GM12878 (cell line): Measurements from ENCODE around the gene LRRC26. TPM values are rescaled to one million over a fixed set of nuclear protein-coding genes. Genes with fewer than 3 reads are reported as not detected.
A peak's percentile ranks its signal among the peaks of the same experiment; 100 is the strongest.

Source experiments
- ATAC-seq: fragments of 200-7000 bp; cut with Tn5 transposase; 3 replicates; pipeline ENCODE4 v1.9.1; 2020; ENCODE audit warnings: mild to moderate bottlenecking, moderate library complexity
- BruUV-seq: library from RNA; stranded (reverse); fragments of 400-500 nt; replicated peaks from 2 replicates; lab custom pipeline; 2021; lab: Mats Ljungman, UMichigan
- CTCF ChIA-PET: fragments of 300-600 bp; sonication (Branson Sonifier 250); formaldehyde crosslinking; extraction: SDS; loops from one replicate; lab custom pipeline; 2021; ENCODE audit warnings: inconsistent platforms; lab: Yijun Ruan, JAX
- POLR2A ChIA-PET: fragments of 350-600 bp; formaldehyde crosslinking; extraction: SDS; loops from one replicate; lab custom pipeline; 2021; ENCODE audit warnings: inconsistent platforms; lab: Charles Lee
- RAD21 ChIA-PET: fragments of 300-600 bp; sonication (Branson Sonifier 250); formaldehyde crosslinking; loops from one replicate; lab custom pipeline; 2023; ENCODE audit warnings: antibody characterized with exemption; ENCODE audit not compliant: unreplicated experiment; lab: Charles Lee
- SMC1A ChIA-PET: fragments of 300-600 bp; sonication (Branson Sonifier 250); formaldehyde crosslinking; loops from one replicate; lab custom pipeline; 2023; ENCODE audit not compliant: unreplicated experiment, uncharacterized antibody; lab: Charles Lee
- DNase-seq: peaks from one replicate; pipeline ENCODE4 v3.0.0-alpha.2; 2011; ENCODE audit warnings: low read depth, low spot score
- FAIRE-seq: peaks from 3 replicates; lab custom pipeline; 2011; peaks lifted over from hg19 to GRCh38; lab: Jason Lieb, UNC
- H2AFZ ChIP-seq: 2 replicates; pipeline ENCODE4 v1.6.0; 2011; ENCODE audit warnings: low read depth, low read length, control low read depth; ENCODE audit not compliant: control insufficient read depth
- H3K27ac ChIP-seq: 2 replicates; pipeline ENCODE4 v1.5.1; 2011; ENCODE audit warnings: control low read depth; ENCODE audit not compliant: control insufficient read depth, insufficient read depth
- H3K27me3 ChIP-seq, 2 experiments: replicated peaks in 1 of 2; 2 replicates each; pipeline versions ENCODE4 v1.6.0 to v1.6.1; 2011; ENCODE audit warnings: low read length in 1 of 2; ENCODE audit not compliant: control insufficient read depth in 2 of 2, insufficient read depth in 2 of 2
- H3K36me3 ChIP-seq, 2 experiments: 2 replicates each; pipeline ENCODE4 v1.5.1; 2011; ENCODE audit warnings: low read length in 1 of 2; ENCODE audit not compliant: control insufficient read depth in 2 of 2, insufficient read depth in 2 of 2
- H3K4me1 ChIP-seq: 2 replicates; pipeline ENCODE4 v1.6.1; 2011; ENCODE audit warnings: mild to moderate bottlenecking, low read length, moderate library complexity, mixed read lengths; ENCODE audit not compliant: control insufficient read depth, insufficient read depth
- H3K4me2 ChIP-seq: 2 replicates; pipeline ENCODE4 v1.6.0; 2011; ENCODE audit warnings: control low read depth; ENCODE audit not compliant: control insufficient read depth, insufficient read depth
- H3K4me3 ChIP-seq: fragments of 200-600 bp; sonication (generic); 2 replicates; pipeline ENCODE4 v1.5.1; 2016
- H3K79me2 ChIP-seq: 2 replicates; pipeline ENCODE4 v1.6.0; 2011; ENCODE audit warnings: low read length; ENCODE audit not compliant: control insufficient read depth, insufficient read depth
- H3K9ac ChIP-seq: 2 replicates; pipeline ENCODE4 v1.8.0; 2011; ENCODE audit warnings: low read length, control low read depth, mixed read lengths; ENCODE audit not compliant: control insufficient read depth, insufficient read depth
- H3K9me3 ChIP-seq: replicated peaks from 3 replicates; pipeline ENCODE4 v1.5.1; 2011; ENCODE audit warnings: mild to moderate bottlenecking, low read length; ENCODE audit not compliant: control insufficient read depth, insufficient read depth
- H4K20me1 ChIP-seq: 2 replicates; pipeline ENCODE4 v1.6.0; 2011; ENCODE audit not compliant: control insufficient read depth, insufficient read depth
- DPF2 ChIP-seq: fragments of 450-650 bp; IDR thresholded peaks from 2 replicates; pipeline ENCODE4 v1.6.1; 2017; ENCODE audit warnings: mild to moderate bottlenecking
- HDGF ChIP-seq: fragments of 450-650 bp; IDR thresholded peaks from 2 replicates; pipeline ENCODE4 v1.6.1; 2016; ENCODE audit warnings: antibody characterized with exemption
- HSF1 ChIP-seq: fragments of 150-350 bp; IDR thresholded peaks from 2 replicates; pipeline ENCODE4 v1.6.1; 2014; ENCODE audit warnings: mild to moderate bottlenecking, low read depth, low read length
- IKZF1 ChIP-seq: fragments of 450-650 bp; conservative IDR thresholded peaks from 2 replicates; pipeline ENCODE4 v1.6.1; 2017; ENCODE audit warnings: antibody characterized with exemption, mild to moderate bottlenecking
- MEF2B ChIP-seq: fragments of 450-650 bp; IDR thresholded peaks from 2 replicates; pipeline ENCODE4 v1.6.1; 2018; ENCODE audit warnings: mild to moderate bottlenecking, moderate library complexity; ENCODE audit not compliant: partially characterized antibody, poor library complexity, severe bottlenecking
- NFIC ChIP-seq: IDR thresholded peaks from 2 replicates; pipeline ENCODE4 v1.6.1; 2012; ENCODE audit warnings: low read depth, mild to moderate bottlenecking, inconsistent platforms, low read length, moderate library complexity
- NR2C1 ChIP-seq: fragments of 450-650 bp; IDR thresholded peaks from 2 replicates; pipeline ENCODE4 v1.6.1; 2017; ENCODE audit warnings: antibody characterized with exemption, mild to moderate bottlenecking, moderate library complexity
- NR2F1 ChIP-seq: fragments of 450-650 bp; conservative IDR thresholded peaks from 2 replicates; pipeline ENCODE4 v1.6.1; 2017; ENCODE audit warnings: mild to moderate bottlenecking
- RELB ChIP-seq: fragments of 450-650 bp; IDR thresholded peaks from 2 replicates; pipeline ENCODE4 v1.6.1; 2017; ENCODE audit warnings: low read depth, mild to moderate bottlenecking, moderate library complexity
- RUNX3 ChIP-seq: IDR thresholded peaks from 2 replicates; pipeline ENCODE4 v1.6.1; 2012; ENCODE audit warnings: low read length, inconsistent platforms
- TCF3 ChIP-seq: IDR thresholded peaks from 2 replicates; pipeline ENCODE4 v1.6.1; 2012; ENCODE audit warnings: low read depth, mild to moderate bottlenecking, low read length, borderline replicate concordance; ENCODE audit not compliant: insufficient read depth
- TCF7 ChIP-seq: IDR thresholded peaks from 2 replicates; pipeline ENCODE4 v1.6.1; 2014; ENCODE audit warnings: antibody characterized with exemption, borderline replicate concordance
- ZNF622 ChIP-seq: fragments of 450-650 bp; IDR thresholded peaks from 2 replicates; pipeline ENCODE4 v1.6.1; 2017; ENCODE audit warnings: mild to moderate bottlenecking, inconsistent platforms
- WGBS: methylation state at CpG from one replicate; pipeline ENCODE4 v1.1.6; 2016; ENCODE audit warnings: low lambda C conversion rate; ENCODE audit not compliant: insufficient replicate concordance, insufficient coverage; ENCODE audit errors: missing lambda C conversion rate; 5-methylcytosine and 5-hydroxymethylcytosine counted together
- in situ Hi-C: fragments of 300-500 bp; cut with MboI; formaldehyde crosslinking; loops from 9 replicates; pipeline ENCODE4 v1.14.3; 2018; ENCODE audit warnings: mixed read lengths
- intact Hi-C: fragments of 100-400 bp; cut with micrococcal nuclease; formaldehyde crosslinking; loops from one replicate; pipeline ENCODE4 v1.14.2; 2022; ENCODE audit not compliant: unreplicated experiment
- polyA plus RNA-seq, 11 experiments: library from polyadenylated mRNA; depleted of rRNA in 4 of 11; unstranded in 6 of 11; stranded (reverse) in 5 of 11; fragments of >200 nt; fragmentation: Nextera tagmentation in 4 of 11; fragmentation: Illumina TruSeq in 1 of 11; extraction: Ambion mirVana in 4 of 11; extraction: Trizol in 1 of 11; gene quantifications; 1 replicate in 1 of 11; 2 replicates in 10 of 11; pipeline versions ENCODE4 v1.2.1 to v1.2.3, GENCODE V29; 2011 to 2016; ENCODE audit warnings: inconsistent platforms in 2 of 11, missing spikeins in 2 of 11, low read depth in 1 of 11
- total RNA-seq, 4 experiments: library from RNA; depleted of rRNA in 3 of 4; stranded (reverse); fragments of >200 nt in 3 of 4; fragmentation: Illumina TruSeq in 1 of 4; extraction: Trizol in 1 of 4; gene quantifications; 2 replicates each; pipeline versions ENCODE4 v1.2.1 to v1.2.3, GENCODE V29; 2013 to 2021
- TF ChIP-seq, protein P1 (sequence below): fragments of 450-650 bp; IDR thresholded peaks from 2 replicates; pipeline ENCODE4 v1.6.1; 2017; ENCODE audit warnings: mild to moderate bottlenecking, moderate library complexity

LRRC26 gene
- total and polyA plus RNA-seq, 10 of the 15 experiments (the other 5 are each of a cell fraction or from before 2014, with no cell fraction given), result 0.29 to 0.91 (median 0.64) TPM; not detected in 5

DNA sequence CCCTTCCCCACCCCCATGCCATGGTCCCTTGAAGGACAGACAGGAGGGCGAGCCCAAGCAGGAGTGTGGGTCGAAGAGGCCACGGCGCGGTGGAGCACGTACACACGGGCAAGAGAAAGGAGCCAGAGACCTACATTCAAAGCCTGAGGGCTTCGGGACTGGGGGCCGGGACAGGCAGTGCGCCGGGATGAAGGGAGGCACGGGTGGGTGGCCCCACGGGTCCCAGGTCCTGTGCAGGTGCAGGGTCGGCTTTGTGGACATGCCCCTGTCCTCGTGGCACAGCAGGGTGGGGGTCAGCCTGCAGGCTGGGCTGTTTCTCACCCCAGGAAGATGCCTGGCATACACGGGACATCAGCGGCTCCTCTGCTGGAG is 9.8 kb downstream of the LRRC26 start (continued):
- no peak for TF ChIP-seq TCF7
- no peak for TF ChIP-seq HSF1
- no peak for TF ChIP-seq TCF3

DNA sequence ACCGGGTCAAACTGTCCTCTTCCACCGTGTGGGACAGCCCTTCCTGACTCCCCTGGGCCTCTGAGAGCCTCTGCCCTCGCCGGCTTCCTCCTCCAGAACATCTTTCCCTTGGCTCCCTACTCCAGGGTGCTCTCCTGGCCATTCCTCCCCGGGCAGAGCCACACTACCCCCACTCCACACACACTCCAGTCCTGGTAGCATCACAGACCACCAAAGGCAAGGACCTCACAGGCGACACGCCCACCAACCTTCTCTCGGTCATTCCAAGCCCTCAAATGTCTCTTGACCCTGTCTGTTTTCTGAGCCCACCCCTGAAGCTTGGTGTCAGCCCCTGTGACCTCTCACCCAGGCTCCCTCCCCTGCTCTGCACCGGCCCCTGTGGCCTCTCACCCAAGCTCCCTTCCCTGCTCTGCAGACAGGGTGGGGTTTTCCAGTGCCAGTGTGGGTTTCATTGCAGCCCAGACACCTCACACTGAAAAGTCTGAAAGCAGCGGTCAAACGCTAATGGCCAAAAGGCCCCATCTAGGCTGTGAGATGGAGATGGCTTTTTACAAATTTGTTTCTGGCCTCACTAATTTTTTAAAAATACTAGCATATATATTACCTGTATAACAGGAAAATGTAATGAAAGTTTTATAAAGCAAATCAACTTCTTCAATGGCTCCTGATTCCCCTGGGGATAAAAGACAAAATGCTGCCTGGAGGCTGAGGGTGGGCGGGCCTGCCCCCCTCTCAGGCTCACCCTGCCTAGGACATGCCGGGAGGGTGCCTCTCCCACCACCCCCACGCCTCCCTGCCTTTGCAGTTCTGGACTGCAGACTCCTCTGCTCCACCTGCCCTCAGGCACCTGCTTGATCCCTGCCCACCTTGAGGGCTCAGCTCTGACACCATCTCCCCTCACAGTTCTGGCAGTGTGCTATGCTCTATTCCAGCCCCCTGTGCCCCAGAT is 10.5 kb downstream of the LRRC26 start:
- WGBS, result 25% methylated on average over 11 of the region's 14 CpGs
- CTCF ChIA-PET, result interaction anchor here (1.1 kb wide), 1 partner anchor 8 kb away, joined by 5 read pairs; no protein-coding TSS in a partner anchor
- RAD21 ChIA-PET, result interaction anchor here (0.5 to 1.6 kb wide), 4 partner anchors 8 to 32 kb away, joined by 3 to 11 read pairs (median 4); no protein-coding TSS in a partner anchor
- FAIRE-seq, result no peak
- no peaks in the 10 kb centered on the region for H3K27me3 ChIP-seq
- no TSS peak for BruUV-seq
- H3K4me2 ChIP-seq, result peak overlapping the region; percentile 39
- no peaks in the 10 kb centered on the region for H4K20me1 ChIP-seq
- intact Hi-C loops (no loop called here), in situ Hi-C loops (no loop called here)
- POLR2A ChIA-PET, result interaction anchor here (0.6 to 3.7 kb wide), 7 partner anchors 9 to 118 kb away, joined by 3 to 37 read pairs (median 6); partner anchors contain the start of genes ANAPC2, LRRC26, SSNA1 and TOR4A
- H3K4me1 ChIP-seq, result peaks cover 28% of the 10 kb centered on the region
- no peaks in the 10 kb centered on the region; the same call in 2 of the 3 replicates for H3K9me3 ChIP-seq
- no peak overlapping the region for H3K27ac ChIP-seq
- ATAC-seq, result peak; percentile 80
- no peak overlapping the region for H3K4me3 ChIP-seq
- H2AFZ ChIP-seq, result no peak overlapping the region
- SMC1A ChIA-PET, result interaction anchor here (0.6 kb wide), 1 partner anchor 9 kb away, joined by 4 read pairs; no protein-coding TSS in a partner anchor
- H3K79me2 ChIP-seq, result no peaks in the 10 kb centered on the region
- no peak overlapping the region for H3K9ac ChIP-seq
- no peak for DNase-seq
- H3K36me3 ChIP-seq, result no peaks in the 10 kb centered on the region
- peak; percentile 85 for TF ChIP-seq MEF2B
- TF ChIP-seq, protein P1, sequence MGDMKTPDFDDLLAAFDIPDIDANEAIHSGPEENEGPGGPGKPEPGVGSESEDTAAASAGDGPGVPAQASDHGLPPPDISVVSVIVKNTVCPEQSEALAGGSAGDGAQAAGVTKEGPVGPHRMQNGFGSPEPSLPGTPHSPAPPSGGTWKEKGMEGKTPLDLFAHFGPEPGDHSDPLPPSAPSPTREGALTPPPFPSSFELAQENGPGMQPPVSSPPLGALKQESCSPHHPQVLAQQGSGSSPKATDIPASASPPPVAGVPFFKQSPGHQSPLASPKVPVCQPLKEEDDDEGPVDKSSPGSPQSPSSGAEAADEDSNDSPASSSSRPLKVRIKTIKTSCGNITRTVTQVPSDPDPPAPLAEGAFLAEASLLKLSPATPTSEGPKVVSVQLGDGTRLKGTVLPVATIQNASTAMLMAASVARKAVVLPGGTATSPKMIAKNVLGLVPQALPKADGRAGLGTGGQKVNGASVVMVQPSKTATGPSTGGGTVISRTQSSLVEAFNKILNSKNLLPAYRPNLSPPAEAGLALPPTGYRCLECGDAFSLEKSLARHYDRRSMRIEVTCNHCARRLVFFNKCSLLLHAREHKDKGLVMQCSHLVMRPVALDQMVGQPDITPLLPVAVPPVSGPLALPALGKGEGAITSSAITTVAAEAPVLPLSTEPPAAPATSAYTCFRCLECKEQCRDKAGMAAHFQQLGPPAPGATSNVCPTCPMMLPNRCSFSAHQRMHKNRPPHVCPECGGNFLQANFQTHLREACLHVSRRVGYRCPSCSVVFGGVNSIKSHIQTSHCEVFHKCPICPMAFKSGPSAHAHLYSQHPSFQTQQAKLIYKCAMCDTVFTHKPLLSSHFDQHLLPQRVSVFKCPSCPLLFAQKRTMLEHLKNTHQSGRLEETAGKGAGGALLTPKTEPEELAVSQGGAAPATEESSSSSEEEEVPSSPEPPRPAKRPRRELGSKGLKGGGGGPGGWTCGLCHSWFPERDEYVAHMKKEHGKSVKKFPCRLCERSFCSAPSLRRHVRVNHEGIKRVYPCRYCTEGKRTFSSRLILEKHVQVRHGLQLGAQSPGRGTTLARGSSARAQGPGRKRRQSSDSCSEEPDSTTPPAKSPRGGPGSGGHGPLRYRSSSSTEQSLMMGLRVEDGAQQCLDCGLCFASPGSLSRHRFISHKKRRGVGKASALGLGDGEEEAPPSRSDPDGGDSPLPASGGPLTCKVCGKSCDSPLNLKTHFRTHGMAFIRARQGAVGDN, result peak; percentile 52; the same call in 1 of the 2 replicates
- peak; percentile 44; the same call in 1 of the 2 replicates for TF ChIP-seq RUNX3
- no peak for TF ChIP-seq ZNF622
- TF ChIP-seq NR2F1, result peak; percentile 88
- TF ChIP-seq NR2C1, result peak; percentile 70
- peak; percentile 91 for TF ChIP-seq HDGF
- 0 out of 2 replicates have a peak, but pooled peaks have one; percentile 14 for TF ChIP-seq DPF2
- no peak for TF ChIP-seq NFIC
- peak; percentile 44; the same call in 1 of the 2 replicates for TF ChIP-seq IKZF1
- 0 out of 2 replicates have a peak, but pooled peaks have one; percentile 27 for TF ChIP-seq RELB
